ENCODE data around the gene CLPTM1L. TPM values are rescaled to one million over a fixed set of nuclear protein-coding genes. Genes with fewer than 3 reads are reported as not detected.

CLPTM1L gene
- total RNA-seq, 1 donor from 2014 or later, result 34.2 TPM

- intact Hi-C loops (cut with micrococcal nuclease), result no loop called here
- no peak for DNase-seq
- no peaks in the 10 kb centered on the region for H3K27me3 ChIP-seq (ENCODE audit: low read depth)
- H3K4me3 ChIP-seq, result no peak overlapping the region
- no peak overlapping the region for H3K27ac ChIP-seq (replicated peaks)
- peaks cover 5% of the 10 kb centered on the region for H3K4me1 ChIP-seq
- TF ChIP-seq CTCF (IDR thresholded peaks at IDR 0.05; ENCODE audit: borderline replicate concordance), result no peak
- H3K36me3 ChIP-seq, result peaks cover 83% of the 10 kb centered on the region
- H3K9me3 ChIP-seq (replicated peaks), result no peaks in the 10 kb centered on the region
Measured at GRCh38 chr5:1338506-1339070, 6.3 kb downstream of the CLPTM1L start.

GRCh38 chr5:1338196-1338490 is 6.8 kb downstream of the CLPTM1L start:
- Histone ChIP-seq H3K36me3 (peaks cover 86% of the 10 kb centered on the region), H3K9me3 (replicated peaks) (no peaks in the 10 kb centered on the region), H3K4me3 (no peak overlapping the region), H3K27me3 (ENCODE audit: low read depth) (no peaks in the 10 kb centered on the region), H3K4me1 (peaks cover under 1% of the 10 kb centered on the region), H3K27ac (replicated peaks) (no peak overlapping the region)
- intact Hi-C loops (cut with micrococcal nuclease), result no loop called here
- TF ChIP-seq CTCF (IDR thresholded peaks at IDR 0.05; ENCODE audit: borderline replicate concordance), result no peak
- no peak for DNase-seq

GRCh38 chr5:1337489-1338195 is 7.3 kb downstream of the CLPTM1L start:
- no peaks in the 10 kb centered on the region for H3K27me3 ChIP-seq (ENCODE audit: low read depth)
- peaks cover 87% of the 10 kb centered on the region for H3K36me3 ChIP-seq

GRCh38 chr5:1336749-1337488 is 8.0 kb downstream of the CLPTM1L start:
- intact Hi-C loops (cut with micrococcal nuclease), result no loop called here

More at GRCh38 chr5:1337489-1338195, 7.3 kb downstream of the CLPTM1L start:
- Histone ChIP-seq H3K9me3 (replicated peaks) (no peaks in the 10 kb centered on the region), H3K27ac (replicated peaks) (no peak overlapping the region), H3K4me3 (no peak overlapping the region), H3K4me1 (no peaks in the 10 kb centered on the region)
- intact Hi-C loops (cut with micrococcal nuclease), result no loop called here
- TF ChIP-seq CTCF (IDR thresholded peaks at IDR 0.05; ENCODE audit: borderline replicate concordance), result no peak
- DNase-seq, result no peak

GRCh38 chr5:1336106-1336561 is 8.8 kb downstream of the CLPTM1L start:
- peaks cover 89% of the 10 kb centered on the region for H3K36me3 ChIP-seq
- no peak for DNase-seq
- TF ChIP-seq CTCF (IDR thresholded peaks at IDR 0.05; ENCODE audit: borderline replicate concordance), result no peak

More at GRCh38 chr5:1336749-1337488, 8.0 kb downstream of the CLPTM1L start:
- Histone ChIP-seq H3K4me3 (no peak overlapping the region), H3K4me1 (no peaks in the 10 kb centered on the region), H3K36me3 (peaks cover 89% of the 10 kb centered on the region), H3K27ac (replicated peaks) (no peak overlapping the region), H3K9me3 (replicated peaks) (no peaks in the 10 kb centered on the region), H3K27me3 (ENCODE audit: low read depth) (no peaks in the 10 kb centered on the region)
- no peak for DNase-seq
- no peak for TF ChIP-seq CTCF (IDR thresholded peaks at IDR 0.05; ENCODE audit: borderline replicate concordance)

More at GRCh38 chr5:1336106-1336561, 8.8 kb downstream of the CLPTM1L start:
- Histone ChIP-seq H3K9me3 (replicated peaks) (no peaks in the 10 kb centered on the region), H3K4me3 (no peak overlapping the region), H3K27me3 (ENCODE audit: low read depth) (no peaks in the 10 kb centered on the region), H3K4me1 (no peaks in the 10 kb centered on the region), H3K27ac (replicated peaks) (no peak overlapping the region)
- intact Hi-C loops (cut with micrococcal nuclease), result no loop called here

All from left ventricle myocardium inferior (tissue), 1 donor.